Measurements from ENCODE around the gene CREB5.

- TF ChIP-seq, protein P1, sequence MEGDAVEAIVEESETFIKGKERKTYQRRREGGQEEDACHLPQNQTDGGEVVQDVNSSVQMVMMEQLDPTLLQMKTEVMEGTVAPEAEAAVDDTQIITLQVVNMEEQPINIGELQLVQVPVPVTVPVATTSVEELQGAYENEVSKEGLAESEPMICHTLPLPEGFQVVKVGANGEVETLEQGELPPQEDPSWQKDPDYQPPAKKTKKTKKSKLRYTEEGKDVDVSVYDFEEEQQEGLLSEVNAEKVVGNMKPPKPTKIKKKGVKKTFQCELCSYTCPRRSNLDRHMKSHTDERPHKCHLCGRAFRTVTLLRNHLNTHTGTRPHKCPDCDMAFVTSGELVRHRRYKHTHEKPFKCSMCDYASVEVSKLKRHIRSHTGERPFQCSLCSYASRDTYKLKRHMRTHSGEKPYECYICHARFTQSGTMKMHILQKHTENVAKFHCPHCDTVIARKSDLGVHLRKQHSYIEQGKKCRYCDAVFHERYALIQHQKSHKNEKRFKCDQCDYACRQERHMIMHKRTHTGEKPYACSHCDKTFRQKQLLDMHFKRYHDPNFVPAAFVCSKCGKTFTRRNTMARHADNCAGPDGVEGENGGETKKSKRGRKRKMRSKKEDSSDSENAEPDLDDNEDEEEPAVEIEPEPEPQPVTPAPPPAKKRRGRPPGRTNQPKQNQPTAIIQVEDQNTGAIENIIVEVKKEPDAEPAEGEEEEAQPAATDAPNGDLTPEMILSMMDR (IDR thresholded peaks at IDR 0.05 in 8 of 11, conservative IDR thresholded peaks at IDR 0.05 in 3 of 11) = no peak
- TF ChIP-seq POLR2A (IDR thresholded peaks at IDR 0.05) = no peak
Measured at GRCh38 chr7:28761505-28761904, 349.2 kb downstream of the CREB5 start.

All from spleen (tissue), 7 donors.